AG04450 (cell line): ENCODE measurements around the gene ESYT2. TPM values are rescaled to one million over a fixed set of nuclear protein-coding genes. Genes with fewer than 3 reads are reported as not detected.
"Not testable (repeated sequence)": the region's sequence is repeated elsewhere in the genome, so short reads cannot be mapped to it uniquely, and the experiment has no call there.

Experiments
- CTCF ChIA-PET: fragments of 300-600, 350-600 bp; formaldehyde crosslinking; extraction: SDS; loops from one replicate; lab custom pipeline; 2022; ENCODE audit warnings: antibody characterized with exemption, inconsistent platforms; lab: Charles Lee
- POLR2A ChIA-PET: fragments of 350-600 bp; formaldehyde crosslinking; extraction: SDS; loops from one replicate; lab custom pipeline; 2021; ENCODE audit warnings: antibody characterized with exemption, inconsistent platforms; lab: Yijun Ruan, JAX
- DNase-seq: peaks from one replicate; pipeline ENCODE4 v3.0.0-alpha.2; 2011; ENCODE audit warnings: low read depth, low spot score
- H3K27ac ChIP-seq: one replicate; pipeline ENCODE4 v1.5.1; 2012; ENCODE audit warnings: low read depth, low read length, control low read depth
- H3K27me3 ChIP-seq: one replicate; pipeline ENCODE4 v1.6.0; 2012; ENCODE audit warnings: low read length; ENCODE audit not compliant: control insufficient read depth, insufficient read depth
- H3K4me3 ChIP-seq: 2 replicates; pipeline ENCODE4 v1.5.1; 2011; ENCODE audit warnings: mild to moderate bottlenecking, low read depth, low read length, control low read depth
- H3K9me3 ChIP-seq: 2 replicates; pipeline ENCODE4 v1.5.1; 2012; ENCODE audit warnings: low read length; ENCODE audit not compliant: control insufficient read depth, insufficient read depth
- polyA plus RNA-seq: library from polyadenylated mRNA; depleted of rRNA; stranded (reverse); fragments of >200 nt; gene quantifications from 2 replicates; pipeline ENCODE4 v1.2.3, GENCODE V29; 2011
- TF ChIP-seq, protein P1 (sequence below): IDR thresholded peaks from 2 replicates; pipeline ENCODE4 v1.5.1; 2011; ENCODE audit warnings: low read depth, low read length, control low read depth, inconsistent platforms

ESYT2 gene
- polyA plus RNA-seq, 1 experiment = 54.3 TPM

DNA sequence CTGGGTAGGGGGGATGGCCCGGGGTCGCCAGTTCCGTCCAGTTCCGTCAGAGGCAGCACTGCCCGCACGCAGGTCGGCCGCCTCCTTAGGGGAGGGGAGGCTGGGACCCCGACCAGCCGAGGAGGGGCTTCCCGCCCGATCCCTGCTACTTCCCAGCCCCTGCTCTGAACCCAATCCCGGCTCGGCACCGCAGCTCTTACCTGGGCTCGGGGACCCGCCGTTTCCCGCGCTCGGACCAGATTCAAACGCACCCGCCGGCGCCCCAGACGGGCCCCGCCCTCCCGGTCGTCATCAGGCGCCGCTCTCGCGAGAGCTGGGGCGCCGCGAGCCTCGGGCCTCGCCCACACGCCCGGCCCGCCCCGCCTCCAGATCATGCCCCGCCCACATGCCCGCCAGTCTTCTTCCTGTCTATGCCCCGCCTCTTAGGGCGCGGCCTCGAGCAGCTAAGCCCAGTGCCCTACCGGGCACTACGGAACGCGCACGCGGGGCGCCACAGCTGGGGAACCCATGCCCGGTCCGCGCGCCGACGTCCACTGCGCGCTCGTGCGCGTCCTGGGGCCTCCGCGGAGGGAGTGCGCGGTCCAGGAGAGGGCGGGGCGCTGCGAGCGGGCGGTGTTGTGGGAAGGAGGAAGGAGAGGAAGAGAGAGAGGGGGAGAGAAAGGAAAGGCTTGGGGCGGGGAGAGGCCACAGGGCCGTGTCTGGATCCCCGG, 124.6 kb downstream of the ESYT2 start, which contains the start of gene NCAPG2:
TSS of gene NCAPG2 (minus strand) at position 281 of the 710 bp plus-strand sequence. CDS start 2,905 bp downstream, outside the sequence.
- H3K4me3 ChIP-seq = peak within 1 kb of the TSS; percentile 93
- no peaks in the 10 kb centered on the region for H3K27me3 ChIP-seq
- CTCF ChIA-PET = interaction anchor here (0.6 to 2.4 kb wide), 3 partner anchors 156 to 344 kb away, joined by 3 to 7 read pairs (median 4); no protein-coding TSS in a partner anchor
- peaks cover 10% of the 10 kb centered on the region for H3K9me3 ChIP-seq
- POLR2A ChIA-PET = interaction anchor here (0.7 to 2.1 kb wide), 8 partner anchors 9 to 256 kb away, joined by 4 to 17 read pairs (median 6); partner anchors contain the start of genes DYNC2I1 and ESYT2
- peak within 1 kb of the TSS; percentile 31 for H3K27ac ChIP-seq
- DNase-seq = peak; percentile 95
- TF ChIP-seq, protein P1, sequence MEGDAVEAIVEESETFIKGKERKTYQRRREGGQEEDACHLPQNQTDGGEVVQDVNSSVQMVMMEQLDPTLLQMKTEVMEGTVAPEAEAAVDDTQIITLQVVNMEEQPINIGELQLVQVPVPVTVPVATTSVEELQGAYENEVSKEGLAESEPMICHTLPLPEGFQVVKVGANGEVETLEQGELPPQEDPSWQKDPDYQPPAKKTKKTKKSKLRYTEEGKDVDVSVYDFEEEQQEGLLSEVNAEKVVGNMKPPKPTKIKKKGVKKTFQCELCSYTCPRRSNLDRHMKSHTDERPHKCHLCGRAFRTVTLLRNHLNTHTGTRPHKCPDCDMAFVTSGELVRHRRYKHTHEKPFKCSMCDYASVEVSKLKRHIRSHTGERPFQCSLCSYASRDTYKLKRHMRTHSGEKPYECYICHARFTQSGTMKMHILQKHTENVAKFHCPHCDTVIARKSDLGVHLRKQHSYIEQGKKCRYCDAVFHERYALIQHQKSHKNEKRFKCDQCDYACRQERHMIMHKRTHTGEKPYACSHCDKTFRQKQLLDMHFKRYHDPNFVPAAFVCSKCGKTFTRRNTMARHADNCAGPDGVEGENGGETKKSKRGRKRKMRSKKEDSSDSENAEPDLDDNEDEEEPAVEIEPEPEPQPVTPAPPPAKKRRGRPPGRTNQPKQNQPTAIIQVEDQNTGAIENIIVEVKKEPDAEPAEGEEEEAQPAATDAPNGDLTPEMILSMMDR = peak; percentile 6; the same call in 1 of the 2 replicates

DNA sequence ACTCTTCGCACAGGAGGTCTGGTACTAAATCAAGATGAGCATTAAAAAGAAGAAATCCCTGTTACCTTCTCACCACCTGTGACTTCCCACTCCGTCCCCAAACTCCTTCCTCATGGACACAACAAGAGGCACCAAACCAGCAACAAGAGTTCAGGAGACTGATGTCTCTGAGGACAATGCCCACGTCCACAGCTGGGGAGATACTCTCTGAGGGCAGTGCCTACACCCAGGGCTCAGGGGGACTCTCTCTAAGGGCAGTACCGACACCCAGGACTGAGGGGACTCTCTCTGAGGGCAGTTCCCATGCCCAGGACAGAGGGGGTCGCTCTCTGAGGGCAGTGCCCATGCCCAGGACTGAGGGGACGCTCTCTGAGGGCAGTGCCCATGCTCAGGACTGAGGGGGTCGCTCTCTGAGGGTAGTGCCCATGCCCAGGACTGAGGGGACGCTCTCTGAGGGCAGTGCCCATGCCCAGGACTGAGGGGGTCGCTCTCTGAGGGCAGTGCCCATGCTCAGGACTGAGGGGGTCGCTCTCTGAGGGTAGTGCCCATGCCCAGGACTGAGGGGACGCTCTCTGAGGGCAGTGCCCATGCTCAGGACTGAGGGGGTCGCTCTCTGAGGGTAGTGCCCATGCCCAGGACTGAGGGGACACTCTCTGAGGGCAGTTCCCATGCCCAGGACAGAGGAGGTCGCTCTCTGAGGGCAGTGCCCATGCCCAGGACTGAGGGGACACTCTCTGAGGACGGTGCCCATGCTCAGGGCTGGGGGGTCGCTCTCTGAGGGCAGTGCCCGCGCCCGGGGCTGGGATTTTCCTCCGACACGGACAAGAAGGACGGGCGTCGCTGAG, 125.4 kb downstream of the ESYT2 start:
- POLR2A ChIA-PET = interaction anchor here (0.8 to 2.1 kb wide), 6 partner anchors 8 to 160 kb away, joined by 4 to 16 read pairs (median 6); partner anchors contain the start of genes DYNC2I1 and ESYT2
- H3K27ac ChIP-seq, DNase-seq, H3K27me3 ChIP-seq: not testable (repeated sequence)
- Histone ChIP-seq H3K4me3 (peak overlapping the region; percentile 93), H3K9me3 (peaks cover 10% of the 10 kb centered on the region)
- CTCF ChIA-PET = interaction anchor here (0.6 to 2.4 kb wide), 2 partner anchors 157 to 273 kb away, joined by 4 to 7 read pairs; no protein-coding TSS in a partner anchor

DNA sequence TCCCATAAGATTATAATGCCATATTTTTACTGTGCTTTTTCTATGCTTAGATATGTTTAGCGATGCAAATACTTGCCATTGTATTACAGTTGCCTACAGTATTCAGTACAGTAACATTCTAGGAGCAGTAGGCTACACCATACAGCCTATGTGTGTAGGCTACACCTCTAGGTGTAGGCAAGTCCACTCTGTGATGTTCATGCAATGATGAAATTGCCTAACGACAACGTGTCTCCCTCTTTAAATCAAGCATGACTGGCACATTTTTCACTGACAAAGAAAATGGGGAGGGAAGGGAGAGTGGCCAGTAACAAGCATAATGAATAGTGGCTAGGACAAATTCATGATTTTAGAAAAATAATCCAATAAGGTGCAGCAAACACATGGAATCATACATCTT, 126.4 kb downstream of the ESYT2 start:
- POLR2A ChIA-PET = no interaction called here
- Histone ChIP-seq H3K27ac (no peak overlapping the region), H3K4me3 (no peak overlapping the region), H3K9me3 (peaks cover 10% of the 10 kb centered on the region), H3K27me3 (no peaks in the 10 kb centered on the region)
- TF ChIP-seq, protein P1 = no peak
- DNase-seq = no peak
- CTCF ChIA-PET = interaction anchor here (1.2 kb wide), 1 partner anchor 274 kb away, joined by 4 read pairs; no protein-coding TSS in a partner anchor

DNA sequence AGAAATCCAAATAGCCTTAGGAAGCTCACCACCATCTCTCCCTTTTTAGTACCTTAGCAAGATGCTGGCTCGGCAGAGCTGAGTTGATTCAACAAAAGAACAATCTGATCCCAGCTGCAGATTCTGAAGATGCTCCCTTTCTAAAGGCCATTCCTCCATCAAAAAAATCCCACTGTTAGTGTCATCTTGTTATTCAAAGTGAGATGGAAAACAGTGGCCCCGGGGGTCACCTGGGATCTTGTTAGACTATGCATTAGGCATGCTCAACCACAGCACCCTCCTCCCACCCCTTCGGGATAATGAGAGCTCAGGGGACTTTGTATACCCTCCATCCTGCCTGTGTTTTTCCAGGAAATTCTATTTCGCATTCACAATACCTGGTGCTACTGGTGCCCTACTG, 127.1 kb downstream of the ESYT2 start:
- POLR2A ChIA-PET = no interaction called here
- TF ChIP-seq, protein P1 = no peak
- Histone ChIP-seq H3K27me3 (no peaks in the 10 kb centered on the region), H3K9me3 (peaks cover 5% of the 10 kb centered on the region), H3K27ac (no peak overlapping the region), H3K4me3 (no peak overlapping the region)
- CTCF ChIA-PET = interaction anchor here (1.2 kb wide), 1 partner anchor 275 kb away, joined by 4 read pairs; no protein-coding TSS in a partner anchor
- DNase-seq = no peak

DNA sequence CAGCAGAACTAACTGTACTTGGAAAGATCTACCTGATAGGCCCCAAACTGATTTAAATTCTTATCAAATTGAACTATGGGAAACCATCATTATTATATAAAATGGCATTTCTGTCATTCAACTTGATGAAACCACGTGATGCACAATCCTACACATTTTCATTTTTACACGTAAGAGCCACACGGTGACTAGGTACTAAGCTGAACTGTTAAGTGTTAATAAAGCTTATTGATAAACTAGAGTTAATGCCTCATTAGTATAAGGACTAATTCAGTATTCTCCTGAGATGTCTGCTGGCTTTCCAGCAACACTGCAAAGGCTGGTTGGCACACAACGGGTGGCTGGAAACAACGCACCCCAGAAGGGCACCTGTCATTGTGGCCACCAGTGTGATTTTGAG, 129.3 kb downstream of the ESYT2 start:
- Histone ChIP-seq H3K9me3 (no peaks in the 10 kb centered on the region; the same call in 1 of the 2 replicates), H3K4me3 (no peak overlapping the region), H3K27ac (no peak overlapping the region), H3K27me3 (no peaks in the 10 kb centered on the region)
- no peak for DNase-seq
- ChIA-PET POLR2A (no interaction called here), CTCF (interaction anchor here (1.7 kb wide), 1 partner anchor 277 kb away, joined by 7 read pairs; no protein-coding TSS in a partner anchor)
- TF ChIP-seq, protein P1 = no peak
